HepG2 (cell line): ENCODE results near the gene TEKT5. TPM values are rescaled to one million over a fixed set of nuclear protein-coding genes. Genes with fewer than 3 reads are reported as not detected.
A peak's percentile ranks its signal among the peaks of the same experiment; 100 is the strongest.

Experiments used
- CTCF ChIP-seq: sonication (generic); formaldehyde crosslinking; IDR thresholded peaks from 2 replicates; pipeline ENCODE4 v1.5.0; 2020; ENCODE audit warnings: mild to moderate bottlenecking, missing genetic modification reagents, moderate library complexity
- GABPB1 ChIP-seq: IDR thresholded peaks from 2 replicates; pipeline ENCODE4 v1.6.1; 2016; ENCODE audit warnings: mild to moderate bottlenecking, missing genetic modification reagents, moderate library complexity, missing compliant biosample characterization
- GATAD2A ChIP-seq: IDR thresholded peaks from 2 replicates; pipeline ENCODE4 v1.6.1; 2016
- GTF3A ChIP-seq: sonication (generic); formaldehyde crosslinking; conservative IDR thresholded peaks from 2 replicates; pipeline ENCODE4 v1.4.0; 2020; ENCODE audit warnings: mild to moderate bottlenecking, missing genetic modification reagents
- HMGA1 ChIP-seq: sonication (generic); formaldehyde crosslinking; conservative IDR thresholded peaks from 2 replicates; pipeline ENCODE4 v1.4.0; 2020; ENCODE audit warnings: missing genetic modification reagents
- IRX3 ChIP-seq: sonication (generic); formaldehyde crosslinking; IDR thresholded peaks from 2 replicates; pipeline ENCODE4 v1.8.1; 2023; ENCODE audit warnings: mild to moderate bottlenecking, low read depth, missing genetic modification reagents, borderline replicate concordance
- MAFK ChIP-seq, 2 experiments: IDR thresholded peaks in 1 of 2; conservative IDR thresholded peaks in 1 of 2; 2 replicates each; pipeline ENCODE4 v1.6.1; 2011; ENCODE audit warnings: improper control_type of control experiment in 2 of 2, low read length in 2 of 2
- MIXL1 ChIP-seq: IDR thresholded peaks from 2 replicates; pipeline ENCODE4 v1.6.1; 2016
- MTF1 ChIP-seq: sonication (generic); formaldehyde crosslinking; IDR thresholded peaks from 2 replicates; pipeline ENCODE4 v1.5.0; 2020; ENCODE audit warnings: missing genetic modification reagents
- NFE2L1 ChIP-seq: sonication (generic); formaldehyde crosslinking; IDR thresholded peaks from 2 replicates; pipeline ENCODE4 v1.4.0; 2020; ENCODE audit warnings: missing genetic modification reagents, mild to moderate bottlenecking, borderline replicate concordance
- NKX3-1 ChIP-seq: sonication (generic); formaldehyde crosslinking; IDR thresholded peaks from 2 replicates; pipeline ENCODE4 v1.5.0; 2020; ENCODE audit warnings: missing genetic modification reagents
- RBM39 ChIP-seq: fragments of 200-400 bp; formaldehyde crosslinking; IDR thresholded peaks from one replicate; pipeline ENCODE4 v1.6.1; 2018; ENCODE audit warnings: antibody characterized with exemption, mild to moderate bottlenecking, low read depth, low read length; ENCODE audit not compliant: poor library complexity, severe bottlenecking
- TBX2 ChIP-seq: sonication (generic); formaldehyde crosslinking; IDR thresholded peaks from 2 replicates; pipeline ENCODE4 v1.5.0; 2020; ENCODE audit warnings: missing genetic modification reagents, mild to moderate bottlenecking, borderline replicate concordance
- THAP9 ChIP-seq: sonication (generic); formaldehyde crosslinking; IDR thresholded peaks from 2 replicates; pipeline ENCODE4; 2020; ENCODE audit warnings: missing genetic modification reagents, mild to moderate bottlenecking, borderline replicate concordance
- ZBTB7B ChIP-seq: sonication (generic); formaldehyde crosslinking; IDR thresholded peaks from 2 replicates; pipeline ENCODE4 v1.4.0; 2020; ENCODE audit warnings: missing genetic modification reagents
- ZFX ChIP-seq: sonication (generic); formaldehyde crosslinking; IDR thresholded peaks from 2 replicates; pipeline ENCODE4 v1.4.0; 2020; ENCODE audit warnings: mild to moderate bottlenecking, low read depth, missing genetic modification reagents, moderate library complexity
- ZNF121 ChIP-seq: sonication (generic); formaldehyde crosslinking; IDR thresholded peaks from 2 replicates; pipeline ENCODE4 v1.5.0; 2020; ENCODE audit warnings: mild to moderate bottlenecking, missing genetic modification reagents
- ZNF205 ChIP-seq: IDR thresholded peaks from 2 replicates; pipeline ENCODE4 v1.6.1; 2018; ENCODE audit warnings: missing biosample characterization, missing genetic modification reagents
- ZNF547 ChIP-seq: sonication (generic); formaldehyde crosslinking; IDR thresholded peaks from 2 replicates; pipeline ENCODE4 v1.5.1; 2020; ENCODE audit warnings: mild to moderate bottlenecking, missing genetic modification reagents
- ZNF629 ChIP-seq: sonication (generic); formaldehyde crosslinking; conservative IDR thresholded peaks from 2 replicates; pipeline ENCODE4 v1.5.0; 2020; ENCODE audit warnings: missing genetic modification reagents
- ZSCAN5A ChIP-seq: sonication (generic); formaldehyde crosslinking; IDR thresholded peaks from 2 replicates; pipeline ENCODE4 v1.8.0; 2022; ENCODE audit warnings: mild to moderate bottlenecking, missing genetic modification reagents, borderline replicate concordance
- polyA plus RNA-seq, 8 experiments: library from polyadenylated mRNA; depleted of rRNA in 3 of 8; stranded (reverse) in 7 of 8; unstranded in 1 of 8; fragments of >200 nt; fragmentation: Illumina TruSeq in 4 of 8; extraction: Trizol in 4 of 8; gene quantifications; 2 replicates each; pipeline versions ENCODE4 v1.2.1 to v1.2.3, GENCODE V29; 2011 to 2016; ENCODE audit warnings: low read depth in 4 of 8, missing spikeins in 1 of 8, mixed read lengths in 1 of 8; ENCODE audit not compliant: insufficient read depth in 1 of 8
- total RNA-seq, 5 experiments: library from RNA; depleted of rRNA; stranded (reverse); fragments of >200 nt; fragmentation: Illumina TruSeq; extraction: Trizol; gene quantifications; 2 replicates each; pipeline ENCODE4 v1.2.3, GENCODE V29; 2016; ENCODE audit warnings: low read depth in 1 of 5
- TF ChIP-seq, protein P1 (sequence below): sonication (generic); formaldehyde crosslinking; IDR thresholded peaks from 2 replicates; pipeline ENCODE4 v1.4.0; 2020; ENCODE audit warnings: missing genetic modification reagents; ENCODE audit errors: not compliant biosample characterization

The TEKT5 gene
- total and polyA plus RNA-seq, 2 of the 13 experiments (the other 11 are each of a cell fraction or from before 2014, with no cell fraction given), result 0.16 TPM; not detected in 1

DNA sequence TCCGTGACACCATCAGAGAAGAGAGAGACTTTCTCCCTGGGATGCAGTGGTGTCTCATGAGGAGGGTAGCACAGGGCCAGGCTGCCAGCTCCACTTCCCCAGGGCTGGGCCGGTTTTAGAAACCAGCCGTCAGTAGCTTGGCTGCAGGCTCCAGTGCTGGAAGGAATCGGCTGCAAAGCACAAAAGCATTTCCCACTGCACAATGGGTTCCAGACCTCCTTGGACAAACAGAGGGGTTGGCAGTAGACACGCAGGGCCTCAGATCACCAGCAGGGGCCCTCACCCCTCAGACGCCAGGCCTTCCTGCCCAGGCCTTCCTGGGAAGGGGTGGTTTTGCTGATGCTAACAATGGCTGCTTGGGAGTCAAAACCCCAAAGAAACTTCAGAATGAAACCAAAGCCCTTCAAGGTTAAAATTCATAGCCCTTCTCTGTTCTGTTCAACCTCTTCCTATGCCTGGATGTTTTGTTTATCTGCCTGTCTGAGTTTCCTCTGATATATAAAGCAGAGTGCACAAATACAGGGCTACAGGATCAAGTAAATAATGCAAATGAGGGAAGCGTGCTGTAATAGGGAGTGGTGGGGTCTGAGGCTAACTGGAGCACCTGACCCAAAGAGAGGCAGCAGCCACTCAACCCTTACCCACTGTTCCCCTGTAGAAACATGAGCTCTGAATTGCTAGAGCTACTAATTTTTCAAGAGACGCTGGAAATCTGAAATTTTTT is 26.2 kb downstream of the TEKT5 start (continued):
- TF ChIP-seq, protein P1, sequence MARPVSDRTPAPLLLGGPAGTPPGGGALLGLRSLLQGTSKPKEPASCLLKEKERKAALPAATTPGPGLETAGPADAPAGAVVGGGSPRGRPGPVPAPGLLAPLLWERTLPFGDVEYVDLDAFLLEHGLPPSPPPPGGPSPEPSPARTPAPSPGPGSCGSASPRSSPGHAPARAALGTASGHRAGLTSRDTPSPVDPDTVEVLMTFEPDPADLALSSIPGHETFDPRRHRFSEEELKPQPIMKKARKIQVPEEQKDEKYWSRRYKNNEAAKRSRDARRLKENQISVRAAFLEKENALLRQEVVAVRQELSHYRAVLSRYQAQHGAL (CRISPR knock-in tag), result no peak
- peak; percentile 93 for TF ChIP-seq CTCF (CRISPR knock-in tag)
- no peak for TF ChIP-seq GTF3A (CRISPR knock-in tag)
- no peak for TF ChIP-seq MIXL1 (CRISPR knock-in tag)
- no peak for TF ChIP-seq ZNF121
- TF ChIP-seq NKX3-1 (CRISPR knock-in tag), result no peak
- TF ChIP-seq ZNF629 (CRISPR knock-in tag), result peak; percentile 46; the same call in 1 of the 2 replicates
- TF ChIP-seq NFE2L1 (CRISPR knock-in tag), result no peak
- no peak for TF ChIP-seq ZSCAN5A
- TF ChIP-seq ZFX (CRISPR knock-in tag), result peak; percentile 78
- peak; percentile 35 for TF ChIP-seq RBM39
- no peak for TF ChIP-seq ZNF547
- peak; percentile 29; the same call in 1 of the 2 replicates for TF ChIP-seq ZBTB7B (CRISPR knock-in tag)
- TF ChIP-seq HMGA1 (CRISPR knock-in tag), result no peak
- peak; percentile 16 to 32; a peak in 1 of 4 replicates for TF ChIP-seq MAFK (conservative IDR thresholded peaks at IDR 0.05 in 1 of 2, IDR thresholded peaks at IDR 0.05 in 1 of 2; ENCODE audit: low read length in 2 of 2)
- peak; percentile 27; the same call in 1 of the 2 replicates for TF ChIP-seq THAP9
- no peak for TF ChIP-seq MTF1 (CRISPR knock-in tag)
- peak; percentile 75 for TF ChIP-seq GATAD2A (CRISPR knock-in tag)
- TF ChIP-seq GABPB1, result peak; percentile 43; the same call in 1 of the 2 replicates
- TF ChIP-seq IRX3 (CRISPR knock-in tag), result no peak
- no peak for TF ChIP-seq ZNF205 (CRISPR knock-in tag)
- no peak for TF ChIP-seq TBX2
